GM12878 (cell line): ENCODE results near the gene STAMBP. TPM values are rescaled to one million over a fixed set of nuclear protein-coding genes. Genes with fewer than 3 reads are reported as not detected.

Experiments used
- ATAC-seq: fragments of 200-7000 bp; cut with Tn5 transposase; 3 replicates; pipeline ENCODE4 v1.9.1; 2020; ENCODE audit warnings: mild to moderate bottlenecking, moderate library complexity
- BruUV-seq: library from RNA; stranded (reverse); fragments of 400-500 nt; replicated peaks from 2 replicates; lab custom pipeline; 2021; lab: Mats Ljungman, UMichigan
- CTCF ChIA-PET: fragments of 300-600 bp; sonication (Branson Sonifier 250); formaldehyde crosslinking; extraction: SDS; loops from one replicate; lab custom pipeline; 2021; ENCODE audit warnings: inconsistent platforms; lab: Yijun Ruan, JAX
- POLR2A ChIA-PET: fragments of 350-600 bp; formaldehyde crosslinking; extraction: SDS; loops from one replicate; lab custom pipeline; 2021; ENCODE audit warnings: inconsistent platforms; lab: Charles Lee
- RAD21 ChIA-PET: fragments of 300-600 bp; sonication (Branson Sonifier 250); formaldehyde crosslinking; loops from one replicate; lab custom pipeline; 2023; ENCODE audit warnings: antibody characterized with exemption; ENCODE audit not compliant: unreplicated experiment; lab: Charles Lee
- SMC1A ChIA-PET: fragments of 300-600 bp; sonication (Branson Sonifier 250); formaldehyde crosslinking; loops from one replicate; lab custom pipeline; 2023; ENCODE audit not compliant: unreplicated experiment, uncharacterized antibody; lab: Charles Lee
- DNase-seq: peaks from one replicate; pipeline ENCODE4 v3.0.0-alpha.2; 2011; ENCODE audit warnings: low read depth, low spot score
- FAIRE-seq: peaks from 3 replicates; lab custom pipeline; 2011; peaks lifted over from hg19 to GRCh38; lab: Jason Lieb, UNC
- H2AFZ ChIP-seq: 2 replicates; pipeline ENCODE4 v1.6.0; 2011; ENCODE audit warnings: low read depth, low read length, control low read depth; ENCODE audit not compliant: control insufficient read depth
- H3K27ac ChIP-seq: 2 replicates; pipeline ENCODE4 v1.5.1; 2011; ENCODE audit warnings: control low read depth; ENCODE audit not compliant: control insufficient read depth, insufficient read depth
- H3K27me3 ChIP-seq, 2 experiments: replicated peaks in 1 of 2; 2 replicates each; pipeline versions ENCODE4 v1.6.0 to v1.6.1; 2011; ENCODE audit warnings: low read length in 1 of 2; ENCODE audit not compliant: control insufficient read depth in 2 of 2, insufficient read depth in 2 of 2
- H3K36me3 ChIP-seq, 2 experiments: 2 replicates each; pipeline ENCODE4 v1.5.1; 2011; ENCODE audit warnings: low read length in 1 of 2; ENCODE audit not compliant: control insufficient read depth in 2 of 2, insufficient read depth in 2 of 2
- H3K4me1 ChIP-seq: 2 replicates; pipeline ENCODE4 v1.6.1; 2011; ENCODE audit warnings: mild to moderate bottlenecking, low read length, moderate library complexity, mixed read lengths; ENCODE audit not compliant: control insufficient read depth, insufficient read depth
- H3K4me2 ChIP-seq: 2 replicates; pipeline ENCODE4 v1.6.0; 2011; ENCODE audit warnings: control low read depth; ENCODE audit not compliant: control insufficient read depth, insufficient read depth
- H3K4me3 ChIP-seq: fragments of 200-600 bp; sonication (generic); 2 replicates; pipeline ENCODE4 v1.5.1; 2016
- H3K79me2 ChIP-seq: 2 replicates; pipeline ENCODE4 v1.6.0; 2011; ENCODE audit warnings: low read length; ENCODE audit not compliant: control insufficient read depth, insufficient read depth
- H3K9ac ChIP-seq: 2 replicates; pipeline ENCODE4 v1.8.0; 2011; ENCODE audit warnings: low read length, control low read depth, mixed read lengths; ENCODE audit not compliant: control insufficient read depth, insufficient read depth
- H3K9me3 ChIP-seq: replicated peaks from 3 replicates; pipeline ENCODE4 v1.5.1; 2011; ENCODE audit warnings: mild to moderate bottlenecking, low read length; ENCODE audit not compliant: control insufficient read depth, insufficient read depth
- H4K20me1 ChIP-seq: 2 replicates; pipeline ENCODE4 v1.6.0; 2011; ENCODE audit not compliant: control insufficient read depth, insufficient read depth
- CREM ChIP-seq: IDR thresholded peaks from 2 replicates; pipeline ENCODE4 v1.6.1; 2014; ENCODE audit warnings: antibody characterized with exemption, low read depth
- IRF4 ChIP-seq: IDR thresholded peaks from 2 replicates; pipeline ENCODE4 v1.6.1; 2011; ENCODE audit warnings: low read depth, low read length
- MLLT1 ChIP-seq: fragments of 450-650 bp; IDR thresholded peaks from 2 replicates; pipeline ENCODE4 v1.6.1; 2016; ENCODE audit warnings: mild to moderate bottlenecking
- RB1 ChIP-seq: fragments of 450-650 bp; formaldehyde crosslinking; IDR thresholded peaks from 2 replicates; pipeline ENCODE4 v1.6.1; 2017; ENCODE audit warnings: mild to moderate bottlenecking, borderline replicate concordance
- RCOR1 ChIP-seq: conservative IDR thresholded peaks from 2 replicates; pipeline ENCODE4 v1.6.1; 2012; ENCODE audit warnings: low read depth, low read length, improper control_type of control experiment
- SPI1 ChIP-seq: IDR thresholded peaks from 2 replicates; pipeline ENCODE4 v1.6.1; 2011; ENCODE audit warnings: low read depth, mild to moderate bottlenecking, low read length, moderate library complexity, borderline replicate concordance; ENCODE audit not compliant: insufficient read depth
- SUZ12 ChIP-seq: fragments of 200-600 bp; sonication (generic); IDR thresholded peaks from one replicate; pipeline ENCODE4 v1.6.1; 2018; ENCODE audit warnings: antibody characterized with exemption, mild to moderate bottlenecking; ENCODE audit not compliant: unreplicated experiment
- TAF1 ChIP-seq: IDR thresholded peaks from 2 replicates; pipeline ENCODE4 v1.6.1; 2011; ENCODE audit warnings: mild to moderate bottlenecking, low read depth, low read length, borderline replicate concordance
- TBL1XR1 ChIP-seq: IDR thresholded peaks from 2 replicates; pipeline ENCODE4 v1.6.1; 2012; ENCODE audit warnings: low read depth, low read length, improper control_type of control experiment
- WRNIP1 ChIP-seq: IDR thresholded peaks from 2 replicates; pipeline ENCODE4 v1.6.1; 2011; ENCODE audit warnings: low read depth, low read length, improper control_type of control experiment, borderline replicate concordance
- WGBS: methylation state at CpG from one replicate; pipeline ENCODE4 v1.1.6; 2016; ENCODE audit warnings: low lambda C conversion rate; ENCODE audit not compliant: insufficient replicate concordance, insufficient coverage; ENCODE audit errors: missing lambda C conversion rate; 5-methylcytosine and 5-hydroxymethylcytosine counted together
- in situ Hi-C: fragments of 300-500 bp; cut with MboI; formaldehyde crosslinking; loops from 9 replicates; pipeline ENCODE4 v1.14.3; 2018; ENCODE audit warnings: mixed read lengths
- intact Hi-C: fragments of 100-400 bp; cut with micrococcal nuclease; formaldehyde crosslinking; loops from one replicate; pipeline ENCODE4 v1.14.2; 2022; ENCODE audit not compliant: unreplicated experiment
- polyA plus RNA-seq, 11 experiments: library from polyadenylated mRNA; depleted of rRNA in 4 of 11; unstranded in 6 of 11; stranded (reverse) in 5 of 11; fragments of >200 nt; fragmentation: Nextera tagmentation in 4 of 11; fragmentation: Illumina TruSeq in 1 of 11; extraction: Ambion mirVana in 4 of 11; extraction: Trizol in 1 of 11; gene quantifications; 1 replicate in 1 of 11; 2 replicates in 10 of 11; pipeline versions ENCODE4 v1.2.1 to v1.2.3, GENCODE V29; 2011 to 2016; ENCODE audit warnings: inconsistent platforms in 2 of 11, missing spikeins in 2 of 11, low read depth in 1 of 11
- total RNA-seq, 4 experiments: library from RNA; depleted of rRNA in 3 of 4; stranded (reverse); fragments of >200 nt in 3 of 4; fragmentation: Illumina TruSeq in 1 of 4; extraction: Trizol in 1 of 4; gene quantifications; 2 replicates each; pipeline versions ENCODE4 v1.2.1 to v1.2.3, GENCODE V29; 2013 to 2021
- TF ChIP-seq, protein P1 (sequence below): IDR thresholded peaks from 2 replicates; pipeline ENCODE4 v1.6.1; 2011; ENCODE audit warnings: mild to moderate bottlenecking, low read depth, low read length, moderate library complexity; ENCODE audit not compliant: insufficient replicate concordance

Gene STAMBP
- total and polyA plus RNA-seq, 10 of the 15 experiments (the other 5 are each of a cell fraction or from before 2014, with no cell fraction given), result 38.9 to 84.1 (median 69.7) TPM

- WGBS, result 74% methylated on average over 9 of the region's 9 CpGs
- POLR2A ChIA-PET, result no interaction called here
- Histone ChIP-seq H3K36me3 (no peaks in the 10 kb centered on the region), H3K79me2 (no peaks in the 10 kb centered on the region), H3K4me2 (no peak overlapping the region), H4K20me1 (no peaks in the 10 kb centered on the region), H3K9me3 (no peaks in the 10 kb centered on the region), H3K4me3 (no peak overlapping the region), H3K4me1 (peaks cover 14% of the 10 kb centered on the region), H3K9ac (no peak overlapping the region), H2AFZ (no peak overlapping the region), H3K27ac (no peak overlapping the region), H3K27me3 (no peaks in the 10 kb centered on the region)
- CTCF ChIA-PET, result interaction anchor here (0.6 kb wide), 1 partner anchor 66 kb away, joined by 3 read pairs; no protein-coding TSS in a partner anchor
- SMC1A ChIA-PET, result interaction anchor here (0.9 to 1.1 kb wide), 2 partner anchors 14 to 66 kb away, joined by 3 read pairs; no protein-coding TSS in a partner anchor
- DNase-seq (no peak), ATAC-seq (no peak), FAIRE-seq (no peak)
- intact Hi-C loops (no loop called here), in situ Hi-C loops (no loop called here)
- no TSS peak for BruUV-seq
- RAD21 ChIA-PET, result no interaction called here
- TF ChIP-seq SPI1 (peak; percentile 33; the same call in 1 of the 2 replicates), TBL1XR1 (no peak), RB1 (no peak)
- TF ChIP-seq, protein P1, sequence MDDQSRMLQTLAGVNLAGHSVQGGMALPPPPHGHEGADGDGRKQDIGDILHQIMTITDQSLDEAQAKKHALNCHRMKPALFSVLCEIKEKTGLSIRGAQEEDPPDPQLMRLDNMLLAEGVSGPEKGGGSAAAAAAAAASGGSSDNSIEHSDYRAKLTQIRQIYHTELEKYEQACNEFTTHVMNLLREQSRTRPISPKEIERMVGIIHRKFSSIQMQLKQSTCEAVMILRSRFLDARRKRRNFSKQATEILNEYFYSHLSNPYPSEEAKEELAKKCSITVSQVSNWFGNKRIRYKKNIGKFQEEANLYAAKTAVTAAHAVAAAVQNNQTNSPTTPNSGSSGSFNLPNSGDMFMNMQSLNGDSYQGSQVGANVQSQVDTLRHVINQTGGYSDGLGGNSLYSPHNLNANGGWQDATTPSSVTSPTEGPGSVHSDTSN, result no peak
Measured at GRCh38 chr2:73893764-73894474, 65.2 kb downstream of the STAMBP start.

GRCh38 chr2:73894475-73894850, 65.7 kb downstream of the STAMBP start:
- DNase-seq, result no peak
- RAD21 ChIA-PET, result interaction anchor here (0.9 kb wide), 1 partner anchor 13 kb away, joined by 3 read pairs; no protein-coding TSS in a partner anchor
- POLR2A ChIA-PET, result no interaction called here
- H2AFZ ChIP-seq, result no peak overlapping the region
- BruUV-seq, result no TSS peak
- FAIRE-seq, result no peak
- CTCF ChIA-PET, result interaction anchor here (0.6 kb wide), 2 partner anchors 66 to 589 kb away, joined by 3 read pairs; partner anchors contain the start of genes CCDC142 and TTC31
- H3K9ac ChIP-seq, result no peak overlapping the region
- no peaks in the 10 kb centered on the region for H3K79me2 ChIP-seq
- no peak overlapping the region for H3K27ac ChIP-seq
- intact Hi-C loops, result no loop called here
- H3K4me3 ChIP-seq, result no peak overlapping the region
- in situ Hi-C loops, result no loop called here
- H4K20me1 ChIP-seq, result no peaks in the 10 kb centered on the region
- SMC1A ChIA-PET, result interaction anchor here (1.1 kb wide), 1 partner anchor 67 kb away, joined by 3 read pairs; no protein-coding TSS in a partner anchor
- H3K9me3 ChIP-seq, result no peaks in the 10 kb centered on the region
- no peaks in the 10 kb centered on the region for H3K27me3 ChIP-seq
- 94% methylated on average over 2 of the region's 2 CpGs for WGBS
- H3K4me2 ChIP-seq, result no peak overlapping the region
- peaks cover 14% of the 10 kb centered on the region for H3K4me1 ChIP-seq
- H3K36me3 ChIP-seq, result no peaks in the 10 kb centered on the region
- no peak for ATAC-seq
- TF ChIP-seq CREM, result no peak
- TF ChIP-seq TAF1, result no peak
- TF ChIP-seq IRF4, result no peak
- TF ChIP-seq RCOR1, result no peak
- no peak for TF ChIP-seq SUZ12
- no peak for TF ChIP-seq WRNIP1
- no peak for TF ChIP-seq MLLT1
